CD4-positive, CD25-positive, alpha-beta regulatory T cell (primary cell): ENCODE measurements around the gene PTPRN2. TPM values are rescaled to one million over a fixed set of nuclear protein-coding genes. Genes with fewer than 3 reads are reported as not detected.
A peak's percentile ranks its signal among the peaks of the same experiment; 100 is the strongest.

Experiments used
- ATAC-seq, 2 donors: fragments of 150-1000 bp; cut with Tn5 transposase; one replicate each; pipeline ENCODE4 v1.10.0; 2021; ENCODE audit warnings: low read depth in 2 of 2, moderate number of reproducible peaks in 2 of 2, moderate library complexity in 1 of 2
- DNase-seq, 3 donors: peaks; one replicate each; pipeline versions ENCODE4 v3.0.0 to v3.0.0-alpha.2; 2012 to 2022; ENCODE audit warnings: mixed read lengths in 1 of 3
- H3K27ac ChIP-seq: one replicate; pipeline ENCODE4 v1.7.0; 2013; ENCODE audit warnings: mild to moderate bottlenecking, low read length; ENCODE audit not compliant: insufficient read depth, poor library complexity, severe bottlenecking
- H3K27me3 ChIP-seq: one replicate; pipeline ENCODE4 v1.7.0; 2013; ENCODE audit warnings: low read length; ENCODE audit not compliant: control insufficient read depth, insufficient read depth
- H3K36me3 ChIP-seq: one replicate; pipeline ENCODE4 v1.7.0; 2013; ENCODE audit warnings: mild to moderate bottlenecking, low read length, moderate library complexity; ENCODE audit not compliant: control insufficient read depth, insufficient read depth
- H3K4me1 ChIP-seq: 2 replicates; pipeline ENCODE4 v1.7.0; 2013; ENCODE audit warnings: mild to moderate bottlenecking, low read length; ENCODE audit not compliant: insufficient read depth, control insufficient read depth, poor library complexity, severe bottlenecking
- H3K4me3 ChIP-seq: one replicate; pipeline ENCODE4 v1.7.0; 2013; ENCODE audit warnings: low read depth, mild to moderate bottlenecking, low read length, moderate library complexity
- H3K9me3 ChIP-seq, 2 experiments: 1 replicate in 1 of 2; 2 replicates in 1 of 2; pipeline ENCODE4 v1.7.0; 2013; ENCODE audit warnings: low read length in 2 of 2, mild to moderate bottlenecking in 1 of 2, moderate library complexity in 1 of 2; ENCODE audit not compliant: control insufficient read depth in 2 of 2
- H3K27ac Mint-ChIP-seq, 3 donors: one replicate each; pipeline ENCODE4 v1.8.0; 2020 to 2022; ENCODE audit warnings: mild to moderate bottlenecking in 3 of 3, mixed read lengths in 3 of 3, moderate library complexity in 2 of 3
- H3K27me3 Mint-ChIP-seq: one replicate; pipeline ENCODE4 v1.8.0; 2022; ENCODE audit warnings: mild to moderate bottlenecking, mixed read lengths
- H3K36me3 Mint-ChIP-seq: one replicate; pipeline ENCODE4 v1.8.0; 2020; ENCODE audit warnings: mixed read lengths
- H3K4me1 Mint-ChIP-seq, 4 donors: one replicate each; pipeline ENCODE4 v1.8.0; 2020 to 2022; ENCODE audit warnings: mixed read lengths in 4 of 4, mild to moderate bottlenecking in 1 of 4
- H3K4me3 Mint-ChIP-seq, 4 donors: one replicate each; pipeline ENCODE4 v1.8.0; 2020 to 2022; ENCODE audit warnings: mild to moderate bottlenecking in 4 of 4, mixed read lengths in 4 of 4, moderate library complexity in 3 of 4
- H3K9me3 Mint-ChIP-seq, 7 donors: one replicate each; pipeline ENCODE4 v1.8.0; 2020 to 2022; ENCODE audit warnings: mixed read lengths in 7 of 7, mild to moderate bottlenecking in 3 of 7, moderate library complexity in 2 of 7
- polyA plus RNA-seq, 4 donors: library from polyadenylated mRNA; unstranded; fragments of 300-500 nt; fragmentation: Illumina TruSeq; gene quantifications; one replicate each; pipeline ENCODE4 v1.2.3, GENCODE V29; 2021
- total RNA-seq: library from RNA; stranded (reverse); gene quantifications from one replicate; pipeline ENCODE4 v1.2.3, GENCODE V29; 2022

Gene PTPRN2
- total and polyA plus RNA-seq, 5 donors from 2014 or later: 1.6 to 4.7 (median 2.7) TPM

DNA sequence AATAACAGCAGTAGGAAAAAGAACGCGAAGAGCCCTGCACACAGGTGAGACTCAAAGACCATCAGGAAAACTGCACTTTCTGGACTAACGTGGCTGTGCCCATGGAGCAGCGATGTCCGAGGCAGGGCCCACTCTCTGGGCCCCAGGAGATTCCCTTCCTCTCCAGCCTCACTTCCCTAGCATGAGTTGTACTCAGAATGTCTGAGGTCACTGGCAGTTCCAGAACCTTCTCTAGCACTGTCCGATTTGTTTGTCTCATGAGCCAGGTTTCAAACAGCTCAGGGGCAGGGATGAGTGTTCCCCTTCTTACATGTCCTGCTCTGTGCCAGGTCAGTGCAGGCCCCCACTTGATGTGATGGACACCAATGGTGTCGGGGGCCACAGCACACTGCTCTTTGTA lies 484.2 kb downstream of the PTPRN2 start:
- H3K27me3 Mint-ChIP-seq: no peaks in the 10 kb centered on the region
- ATAC-seq (no peak), DNase-seq (no peak)
- H3K4me3 Mint-ChIP-seq: no peak overlapping the region
- no peak overlapping the region for H3K27ac ChIP-seq
- no peaks in the 10 kb centered on the region for H3K36me3 ChIP-seq
- H3K4me3 ChIP-seq: no peak overlapping the region
- H3K9me3 ChIP-seq: no peaks in the 10 kb centered on the region
- H3K9me3 Mint-ChIP-seq: peaks cover 0 to 13% (median 3%) of the 10 kb centered on the region in 7 donors
- H3K4me1 ChIP-seq: no peaks in the 10 kb centered on the region
- H3K27me3 ChIP-seq: no peaks in the 10 kb centered on the region
- H3K27ac Mint-ChIP-seq: no peak overlapping the region
- peaks cover 0 to 5% (median 0%) of the 10 kb centered on the region in 4 donors for H3K4me1 Mint-ChIP-seq
- H3K36me3 Mint-ChIP-seq: no peaks in the 10 kb centered on the region

DNA sequence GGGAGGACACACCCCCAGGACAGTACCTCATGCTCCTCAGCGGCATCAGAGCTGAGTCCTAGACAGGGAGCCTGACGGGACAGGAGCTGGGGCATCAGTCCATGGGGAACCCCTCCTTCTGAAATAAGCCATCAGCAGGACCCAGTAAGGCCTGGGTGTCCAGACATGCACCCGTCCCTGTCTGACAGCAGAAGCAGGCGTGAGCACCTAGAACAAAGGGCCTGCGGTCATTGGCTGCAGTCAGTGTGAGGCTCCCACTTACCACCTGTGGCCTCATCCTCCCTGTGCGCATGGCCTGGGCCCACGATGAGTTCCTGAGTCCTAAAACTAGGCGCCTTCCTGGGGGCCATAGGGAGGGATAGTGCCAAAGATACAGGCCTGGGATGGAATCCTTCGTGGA lies 484.7 kb downstream of the PTPRN2 start:
- DNase-seq (no peak), ATAC-seq (no peak)
- H3K36me3 ChIP-seq: no peaks in the 10 kb centered on the region
- no peak overlapping the region for H3K4me3 Mint-ChIP-seq
- H3K27me3 Mint-ChIP-seq: no peaks in the 10 kb centered on the region
- H3K4me3 ChIP-seq: no peak overlapping the region
- H3K4me1 Mint-ChIP-seq: peaks cover 0 to 5% (median 0%) of the 10 kb centered on the region in 4 donors
- peaks cover 0 to 11% (median 3%) of the 10 kb centered on the region in 7 donors for H3K9me3 Mint-ChIP-seq
- no peaks in the 10 kb centered on the region for H3K36me3 Mint-ChIP-seq
- no peak overlapping the region for H3K27ac Mint-ChIP-seq
- no peaks in the 10 kb centered on the region for H3K27me3 ChIP-seq
- no peaks in the 10 kb centered on the region for H3K9me3 ChIP-seq
- no peaks in the 10 kb centered on the region for H3K4me1 ChIP-seq
- H3K27ac ChIP-seq: no peak overlapping the region

DNA sequence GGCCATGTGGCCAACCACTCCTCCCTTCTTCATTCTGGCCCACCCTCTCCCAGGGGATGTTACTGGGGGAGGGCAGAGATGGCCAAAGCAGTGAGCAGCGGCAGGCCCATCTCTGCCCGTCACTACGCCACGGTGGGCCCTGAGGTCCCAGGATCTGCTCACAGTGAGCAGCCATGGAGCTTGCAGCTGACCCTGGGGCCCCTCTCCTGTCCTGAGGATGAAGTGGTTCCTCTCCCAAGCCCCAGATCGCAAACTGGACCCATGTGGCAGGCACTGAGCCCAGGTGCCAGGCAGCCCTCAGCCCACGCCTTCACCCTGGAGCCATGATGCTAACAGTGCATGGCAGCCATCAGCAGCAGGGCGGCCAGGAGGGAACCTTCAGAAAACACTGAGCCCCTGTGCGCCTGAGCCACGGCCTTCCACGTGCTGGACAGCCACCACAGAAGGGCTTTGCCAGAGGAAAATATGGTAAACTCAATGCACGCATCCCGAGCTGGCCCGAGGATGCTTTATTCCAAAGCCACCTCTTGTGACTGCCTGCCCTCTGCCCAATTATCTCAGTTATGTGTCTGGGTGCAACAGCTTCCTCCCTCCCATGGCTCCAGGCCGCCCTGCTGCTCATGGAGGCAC lies 485.7 kb downstream of the PTPRN2 start:
- H3K4me3 ChIP-seq: no peak overlapping the region
- DNase-seq (no peak), ATAC-seq (no peak)
- no peaks in the 10 kb centered on the region for H3K36me3 Mint-ChIP-seq
- H3K4me1 ChIP-seq: no peaks in the 10 kb centered on the region
- no peaks in the 10 kb centered on the region for H3K27me3 ChIP-seq
- H3K27ac Mint-ChIP-seq: no peak overlapping the region
- no peaks in the 10 kb centered on the region for H3K27me3 Mint-ChIP-seq
- H3K36me3 ChIP-seq: no peaks in the 10 kb centered on the region
- no peak overlapping the region for H3K4me3 Mint-ChIP-seq
- H3K27ac ChIP-seq: no peak overlapping the region
- no peaks in the 10 kb centered on the region for H3K9me3 ChIP-seq
- H3K9me3 Mint-ChIP-seq: peaks cover 0 to 8% (median 3%) of the 10 kb centered on the region in 7 donors
- peaks cover 0 to 5% (median 0%) of the 10 kb centered on the region in 4 donors for H3K4me1 Mint-ChIP-seq

DNA sequence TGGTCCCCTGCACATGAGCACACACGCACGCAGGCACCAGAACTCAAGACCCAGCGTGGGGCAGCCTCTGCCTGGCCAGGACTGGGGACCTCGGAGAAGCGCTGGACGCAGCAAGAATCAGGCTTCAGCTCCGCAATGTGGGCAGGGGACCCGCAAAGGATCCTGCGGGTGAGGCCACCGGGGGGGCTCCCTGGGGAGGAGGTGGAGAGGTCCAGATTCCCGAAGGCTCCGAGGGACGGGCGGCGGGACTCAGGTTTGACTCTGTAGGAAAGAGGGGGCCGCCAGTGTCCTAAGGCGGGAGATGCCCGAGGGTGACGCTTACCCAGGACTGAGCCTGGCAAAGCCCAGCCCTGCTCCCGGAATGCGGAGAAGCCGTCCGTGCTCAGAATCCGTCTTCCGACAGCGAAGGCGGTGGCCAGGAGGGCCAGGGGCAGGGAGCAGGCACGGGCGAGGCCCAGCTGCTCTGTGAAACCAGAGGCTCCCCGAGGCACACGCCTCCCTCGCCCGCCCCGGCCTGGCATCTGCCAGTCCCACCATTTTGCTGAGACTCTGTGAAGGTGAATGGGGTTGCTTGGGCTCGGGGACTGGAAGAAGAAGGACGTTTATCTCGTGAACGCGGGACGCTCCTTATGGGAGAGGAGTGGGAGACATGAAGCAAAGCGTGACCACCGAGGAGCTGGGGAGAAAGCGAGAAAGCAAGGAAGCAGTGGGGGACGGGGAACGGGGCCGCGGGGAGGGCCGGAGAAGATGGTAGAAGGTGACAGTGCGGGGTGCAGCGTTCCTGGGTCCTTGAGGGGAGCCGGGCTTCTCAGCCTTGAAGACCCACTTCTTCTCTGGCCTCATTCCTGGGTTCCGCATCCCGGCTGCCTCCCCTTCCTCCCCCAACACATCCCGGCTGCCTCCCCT lies 489.2 kb downstream of the PTPRN2 start:
- no peaks in the 10 kb centered on the region for H3K27me3 ChIP-seq
- H3K4me1 Mint-ChIP-seq: peaks cover 0 to 5% (median 0%) of the 10 kb centered on the region in 4 donors
- H3K27me3 Mint-ChIP-seq: no peaks in the 10 kb centered on the region
- H3K36me3 Mint-ChIP-seq: no peaks in the 10 kb centered on the region
- H3K36me3 ChIP-seq: no peaks in the 10 kb centered on the region
- peak overlapping the region in 1 of 3 donors; percentile 64 for H3K27ac Mint-ChIP-seq
- H3K4me1 ChIP-seq: no peaks in the 10 kb centered on the region
- no peak overlapping the region for H3K27ac ChIP-seq
- H3K9me3 Mint-ChIP-seq: peaks cover 0 to 11% (median 3%) of the 10 kb centered on the region in 7 donors
- DNase-seq (no peak), ATAC-seq (no peak)
- no peaks in the 10 kb centered on the region for H3K9me3 ChIP-seq
- H3K4me3 ChIP-seq: no peak overlapping the region
- no peak overlapping the region for H3K4me3 Mint-ChIP-seq

DNA sequence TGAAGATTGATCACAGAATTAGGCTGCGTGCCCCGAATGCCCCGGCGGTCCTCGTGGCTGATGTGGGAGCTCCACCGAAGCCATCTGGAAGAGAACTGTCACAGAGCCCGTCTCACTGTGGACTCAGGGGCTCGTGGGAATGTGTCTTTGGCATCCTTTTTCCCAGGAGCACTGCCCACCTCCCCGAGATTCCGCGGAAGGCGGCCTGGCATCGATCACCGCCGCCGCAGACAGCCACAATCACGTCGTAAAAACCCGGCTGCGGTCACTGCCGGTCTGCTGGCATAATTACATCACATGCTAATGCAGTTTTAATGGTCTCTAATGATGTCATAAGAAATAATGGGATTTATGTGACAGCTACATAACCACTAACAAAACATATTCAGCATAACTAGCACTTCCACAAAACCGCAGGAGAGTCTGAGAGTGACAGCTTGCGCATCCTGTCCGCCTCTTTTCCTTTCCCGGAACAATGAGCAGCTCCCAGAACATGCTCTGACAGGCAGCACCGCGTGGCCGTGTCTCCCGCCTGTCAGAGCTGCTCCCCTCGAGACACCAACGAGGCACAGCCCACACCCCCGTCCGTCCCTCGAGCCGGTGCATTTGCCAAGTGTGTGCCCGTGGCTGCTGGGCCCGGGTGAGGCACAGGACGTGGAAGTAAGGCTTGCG lies 490.0 kb downstream of the PTPRN2 start:
- H3K27ac ChIP-seq: no peak overlapping the region

DNA sequence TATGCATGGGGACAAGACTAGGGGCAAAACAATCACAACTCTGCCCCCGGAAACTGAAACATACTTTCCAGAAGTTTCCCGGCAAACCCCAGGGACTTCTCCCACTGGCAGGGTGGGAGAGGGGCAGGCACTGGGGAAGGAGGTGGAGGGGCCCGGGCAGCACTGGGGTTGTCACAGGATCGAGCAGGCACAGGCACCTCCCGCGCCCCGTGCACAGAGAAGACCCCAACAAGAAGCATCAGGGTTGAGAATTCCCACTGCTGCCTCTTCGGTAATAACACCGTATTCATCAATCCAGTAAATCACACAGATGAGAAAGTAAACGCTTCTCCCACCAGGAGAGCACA lies 490.5 kb downstream of the PTPRN2 start:
- no peak for DNase-seq
- Histone ChIP-seq H3K27ac (no peak overlapping the region), H3K9me3 (no peaks in the 10 kb centered on the region), H3K4me1 (no peaks in the 10 kb centered on the region), H3K36me3 (no peaks in the 10 kb centered on the region), H3K4me3 (no peak overlapping the region), H3K27me3 (no peaks in the 10 kb centered on the region)
- no peak overlapping the region for H3K4me3 Mint-ChIP-seq
- peaks cover 0 to 5% (median 0%) of the 10 kb centered on the region in 4 donors for H3K4me1 Mint-ChIP-seq
- peaks cover 0 to 8% (median 3%) of the 10 kb centered on the region in 7 donors for H3K9me3 Mint-ChIP-seq
- ATAC-seq: no peak
- no peaks in the 10 kb centered on the region for H3K27me3 Mint-ChIP-seq
- H3K27ac Mint-ChIP-seq: no peak overlapping the region
- H3K36me3 Mint-ChIP-seq: no peaks in the 10 kb centered on the region

More for the DNA sequence above, 490.0 kb downstream of the PTPRN2 start:
- Histone ChIP-seq H3K4me1 (no peaks in the 10 kb centered on the region), H3K36me3 (no peaks in the 10 kb centered on the region), H3K27me3 (no peaks in the 10 kb centered on the region), H3K4me3 (no peak overlapping the region), H3K9me3 (no peaks in the 10 kb centered on the region)
- no peak overlapping the region for H3K4me3 Mint-ChIP-seq
- H3K4me1 Mint-ChIP-seq: peaks cover 0 to 5% (median 0%) of the 10 kb centered on the region in 4 donors
- H3K9me3 Mint-ChIP-seq: peaks cover 0 to 11% (median 3%) of the 10 kb centered on the region in 7 donors
- no peak for ATAC-seq
- DNase-seq: no peak
- no peak overlapping the region for H3K27ac Mint-ChIP-seq
- no peaks in the 10 kb centered on the region for H3K36me3 Mint-ChIP-seq
- H3K27me3 Mint-ChIP-seq: no peaks in the 10 kb centered on the region

DNA sequence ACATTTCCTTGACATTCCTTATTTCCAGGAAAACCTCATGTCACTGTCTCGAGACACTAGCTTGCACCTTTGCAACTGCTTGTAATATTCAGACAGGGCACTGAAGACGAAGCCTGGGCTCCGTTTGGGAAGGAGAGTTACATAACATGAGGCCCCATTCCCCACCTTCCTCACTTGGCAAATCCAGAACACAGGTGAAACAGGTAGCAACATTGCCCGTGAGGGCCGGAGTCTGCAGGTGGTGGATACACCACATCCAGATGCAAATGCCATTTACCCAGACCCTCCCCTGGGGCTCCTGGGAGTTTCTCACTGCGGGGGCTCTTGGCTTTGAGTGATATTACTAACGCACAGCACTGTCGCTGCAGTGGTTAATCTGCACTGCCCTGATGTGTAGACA lies 491.0 kb downstream of the PTPRN2 start:
- Histone ChIP-seq H3K36me3 (no peaks in the 10 kb centered on the region), H3K4me3 (no peak overlapping the region), H3K27me3 (no peaks in the 10 kb centered on the region), H3K9me3 (no peaks in the 10 kb centered on the region), H3K4me1 (no peaks in the 10 kb centered on the region), H3K27ac (no peak overlapping the region)
- no peak overlapping the region for H3K27ac Mint-ChIP-seq
- peaks cover 0 to 8% (median 3%) of the 10 kb centered on the region in 7 donors for H3K9me3 Mint-ChIP-seq
- peaks cover 0 to 5% (median 0%) of the 10 kb centered on the region in 4 donors for H3K4me1 Mint-ChIP-seq
- no peak for DNase-seq
- H3K36me3 Mint-ChIP-seq: no peaks in the 10 kb centered on the region
- no peak for ATAC-seq
- no peak overlapping the region for H3K4me3 Mint-ChIP-seq
- H3K27me3 Mint-ChIP-seq: no peaks in the 10 kb centered on the region
